GM18526 (cell line): ENCODE results near the gene ASH1L.
A peak's percentile ranks its signal among the peaks of the same experiment; 100 is the strongest.

ENCODE experiments used
- POLR2A ChIP-seq: IDR thresholded peaks from 3 replicates; pipeline ENCODE4 v1.6.1; 2011; ENCODE audit not compliant: insufficient read length; ENCODE audit errors: extremely low read depth

ASH1L gene

GRCh38 chr1:155342842-155343241 lies 219.8 kb downstream of the ASH1L start:
- no peak for TF ChIP-seq POLR2A

GRCh38 chr1:155339515-155340097 lies 223.0 kb downstream of the ASH1L start:
- TF ChIP-seq POLR2A: no peak

GRCh38 chr1:155334962-155335361 lies 227.6 kb downstream of the ASH1L start:
- TF ChIP-seq POLR2A: no peak

- no peak for TF ChIP-seq POLR2A
Measured at GRCh38 chr1:155329980-155330598, 232.5 kb downstream of the ASH1L start.

- TF ChIP-seq POLR2A: no peak
Measured at GRCh38 chr1:155327981-155328380, 234.6 kb downstream of the ASH1L start.

- no peak for TF ChIP-seq POLR2A
Measured at GRCh38 chr1:155326631-155327037, 236.0 kb downstream of the ASH1L start.

GRCh38 chr1:155326020-155326526 lies 236.5 kb downstream of the ASH1L start:
- no peak for TF ChIP-seq POLR2A

GRCh38 chr1:155325603-155325893 lies 237.1 kb downstream of the ASH1L start:
- TF ChIP-seq POLR2A: no peak

GRCh38 chr1:155324717-155325602 lies 237.6 kb downstream of the ASH1L start:
- TF ChIP-seq POLR2A: no peak

- peak; percentile 59 for TF ChIP-seq POLR2A
Measured at GRCh38 chr1:155324037-155324716, 238.4 kb downstream of the ASH1L start.

GRCh38 chr1:155323729-155324036 lies 238.9 kb downstream of the ASH1L start:
- no peak for TF ChIP-seq POLR2A

GRCh38 chr1:155322953-155323728 lies 239.5 kb downstream of the ASH1L start:
- peak; percentile 24 for TF ChIP-seq POLR2A

- no peak for TF ChIP-seq POLR2A
Measured at GRCh38 chr1:155322571-155322952, 240.0 kb downstream of the ASH1L start.

- TF ChIP-seq POLR2A: no peak
Measured at GRCh38 chr1:155321639-155322503, 240.7 kb downstream of the ASH1L start.
